ENCODE data around the gene STX19.

The STX19 gene

DNA sequence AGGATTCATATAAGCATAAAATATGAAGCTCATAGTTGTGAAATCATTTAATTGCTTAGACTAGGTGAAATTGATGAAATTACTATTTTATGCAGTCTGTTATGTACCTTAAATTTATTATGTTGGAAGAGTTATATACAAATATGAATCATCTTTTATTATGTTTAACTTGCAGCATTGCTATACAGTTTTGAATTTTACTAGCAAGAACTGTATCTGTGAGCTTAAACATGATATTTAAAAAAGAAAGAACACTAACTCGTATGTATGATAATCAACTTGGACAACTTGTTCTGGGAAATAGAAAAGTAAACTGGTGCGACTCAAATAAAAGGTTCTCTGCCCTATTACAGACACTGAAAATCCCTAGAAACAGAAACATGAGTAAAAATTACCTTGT lies 1.8 kb downstream of the STX19 start:
- no peak for DNase-seq

DNA sequence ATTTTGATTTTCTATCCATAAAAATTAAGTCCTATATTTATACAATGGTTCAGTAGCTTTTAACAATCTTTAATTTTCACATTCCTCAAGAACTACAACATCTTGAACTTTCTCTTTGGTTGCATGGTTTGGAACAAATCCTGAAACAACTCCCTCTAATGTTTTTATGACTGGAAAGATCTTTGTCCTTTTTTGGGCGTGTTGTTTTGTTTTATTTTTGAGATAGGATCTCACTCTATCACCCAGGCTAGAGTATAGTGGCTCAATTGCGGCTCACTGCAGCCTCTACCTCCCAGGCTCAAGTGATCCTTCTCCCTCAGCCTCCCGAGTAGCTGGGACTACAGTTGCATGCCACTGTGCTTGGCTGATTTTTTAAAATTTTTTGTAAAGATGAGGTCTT lies 4.0 kb downstream of the STX19 start:
- no peak for DNase-seq

DNA sequence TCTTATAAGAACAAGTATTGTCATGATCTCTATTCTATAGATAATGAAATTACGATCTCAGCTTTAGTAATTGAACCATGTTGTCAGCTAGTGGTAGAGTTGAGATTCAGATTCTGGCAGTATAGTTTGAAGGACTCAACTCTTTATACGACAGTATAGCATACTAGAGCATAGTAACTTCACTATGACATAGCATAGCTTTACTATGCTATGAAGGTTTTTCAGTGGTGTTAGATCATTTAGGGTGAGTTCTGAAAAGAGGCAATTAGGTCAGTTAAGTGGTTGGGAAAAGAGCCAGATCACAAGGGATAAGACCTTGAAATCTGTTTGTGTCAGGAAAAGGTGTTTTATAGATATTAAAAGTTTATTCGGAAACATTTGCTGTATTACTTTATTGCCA lies 8.1 kb downstream of the STX19 start:
- DNase-seq, result no peak

DNA sequence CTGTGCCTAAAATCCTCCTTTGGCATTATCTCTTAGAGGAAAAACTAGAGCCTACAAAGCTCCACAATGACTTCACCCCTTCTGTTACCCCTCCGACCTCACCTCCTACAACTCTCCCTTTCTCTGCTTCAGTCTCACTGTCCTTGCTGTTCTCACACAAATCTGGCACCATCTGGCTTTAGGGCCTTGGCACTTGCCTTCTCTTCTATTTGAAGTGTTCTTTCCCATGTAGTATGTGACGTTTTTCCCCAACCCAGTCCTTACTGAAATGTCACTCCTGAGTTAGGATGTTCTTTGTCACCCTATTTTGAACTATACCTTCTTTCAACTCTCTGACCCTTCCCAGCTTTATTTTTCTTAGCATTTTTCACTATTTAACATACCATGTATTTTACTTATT lies 8.7 kb downstream of the STX19 start:
- no peak for DNase-seq

DNA sequence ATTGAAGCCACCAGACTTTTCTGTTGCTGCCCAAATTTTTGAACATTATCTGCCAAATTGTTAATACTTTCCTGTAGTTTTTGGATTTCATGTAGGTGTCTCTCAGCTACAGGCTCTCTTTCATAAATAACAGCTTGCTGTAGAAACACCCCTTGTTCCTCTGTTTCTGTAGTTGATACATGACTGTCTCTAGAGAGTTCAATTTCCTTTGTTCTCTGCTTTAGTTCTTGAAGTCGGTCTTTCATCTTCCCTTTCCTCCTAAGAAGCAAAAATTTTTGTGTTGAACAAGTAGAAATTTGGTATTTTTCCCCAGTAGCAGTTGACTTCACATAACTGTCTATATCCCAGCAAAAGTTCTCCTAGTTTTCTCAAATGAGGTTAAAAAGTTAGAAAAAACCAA lies 13.4 kb downstream of the STX19 start:
- DNase-seq, result no peak

DNA sequence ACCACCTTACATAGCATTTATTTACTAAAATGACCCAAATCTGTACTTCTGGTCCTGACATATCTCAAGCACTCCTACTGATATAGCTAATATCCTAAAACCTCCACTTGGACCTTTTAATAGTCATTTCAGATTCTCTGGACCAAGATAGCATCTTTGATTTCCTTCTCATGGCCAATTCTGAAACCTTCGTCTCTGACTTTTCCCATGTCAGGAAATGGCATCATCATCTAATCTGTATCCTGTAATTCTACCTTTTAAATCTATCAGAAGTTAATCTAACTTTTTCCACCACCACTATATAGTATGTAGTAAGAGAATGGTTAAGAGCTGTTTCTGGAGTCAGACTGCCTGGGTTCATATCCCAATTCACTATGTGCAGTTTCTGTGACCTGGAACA lies 16.2 kb downstream of the STX19 start:
- no peak for DNase-seq

DNA sequence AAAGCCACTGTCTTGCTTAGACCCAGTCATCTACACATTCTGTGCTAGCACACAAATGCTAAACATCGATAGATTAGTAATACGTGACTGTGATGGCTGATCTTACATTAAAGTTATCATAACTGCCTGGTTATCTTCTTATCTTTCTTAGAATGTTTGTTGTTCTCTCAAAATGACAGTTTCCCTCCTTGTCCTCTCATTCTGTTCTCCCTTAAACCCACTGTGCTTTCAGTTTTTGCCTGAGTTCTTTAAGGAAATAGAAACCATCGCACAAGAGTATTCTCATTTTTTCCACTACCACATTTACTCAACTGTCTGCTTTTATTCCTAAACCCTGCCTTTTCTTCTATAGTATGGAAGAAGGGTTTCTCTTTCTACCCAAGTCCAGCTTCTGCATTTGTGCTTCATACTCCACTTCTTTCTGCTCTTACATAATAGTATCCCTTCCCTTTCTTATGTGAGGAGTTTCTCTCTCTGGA lies 17.1 kb downstream of the STX19 start:
- no peak for DNase-seq

DNA sequence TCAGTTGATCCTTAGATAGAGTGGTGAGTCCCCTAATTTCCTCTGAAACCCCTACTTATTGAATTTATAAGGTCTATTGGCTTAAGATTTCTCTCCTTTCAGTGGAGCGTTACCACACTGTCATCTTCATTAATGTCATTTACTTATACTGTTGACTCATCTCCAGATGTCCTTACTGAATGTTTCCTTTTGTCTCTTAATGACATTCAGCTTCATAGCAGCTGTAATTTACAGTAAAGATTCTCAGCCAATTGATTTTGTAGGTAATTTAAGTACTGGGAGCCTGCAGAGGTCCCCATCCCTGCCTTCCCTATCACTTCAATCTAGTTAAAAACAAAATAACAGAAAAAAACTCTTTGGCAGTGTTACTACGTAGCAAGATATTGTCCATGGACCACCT lies 18.8 kb downstream of the STX19 start:
- DNase-seq, result no peak

DNA sequence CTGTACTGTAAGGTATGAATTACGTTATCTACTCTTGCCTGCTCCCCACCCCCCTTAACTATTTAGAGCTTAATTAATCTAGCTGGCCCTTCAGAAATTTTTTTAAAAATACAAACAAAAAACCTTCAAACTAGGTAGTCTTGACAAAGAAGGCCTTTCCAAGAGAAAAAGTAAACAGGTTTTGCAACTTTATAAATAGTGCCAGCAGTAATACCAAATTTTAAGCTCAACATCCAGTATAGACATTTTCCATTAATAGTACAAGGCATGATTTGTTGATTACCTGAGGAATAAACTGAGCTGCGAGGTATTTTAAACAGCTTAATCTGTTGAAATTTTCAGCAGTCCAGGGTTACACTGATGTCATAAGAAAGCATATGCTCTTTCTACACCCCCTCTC lies 20.1 kb downstream of the STX19 start:
- no peak for DNase-seq

DNA sequence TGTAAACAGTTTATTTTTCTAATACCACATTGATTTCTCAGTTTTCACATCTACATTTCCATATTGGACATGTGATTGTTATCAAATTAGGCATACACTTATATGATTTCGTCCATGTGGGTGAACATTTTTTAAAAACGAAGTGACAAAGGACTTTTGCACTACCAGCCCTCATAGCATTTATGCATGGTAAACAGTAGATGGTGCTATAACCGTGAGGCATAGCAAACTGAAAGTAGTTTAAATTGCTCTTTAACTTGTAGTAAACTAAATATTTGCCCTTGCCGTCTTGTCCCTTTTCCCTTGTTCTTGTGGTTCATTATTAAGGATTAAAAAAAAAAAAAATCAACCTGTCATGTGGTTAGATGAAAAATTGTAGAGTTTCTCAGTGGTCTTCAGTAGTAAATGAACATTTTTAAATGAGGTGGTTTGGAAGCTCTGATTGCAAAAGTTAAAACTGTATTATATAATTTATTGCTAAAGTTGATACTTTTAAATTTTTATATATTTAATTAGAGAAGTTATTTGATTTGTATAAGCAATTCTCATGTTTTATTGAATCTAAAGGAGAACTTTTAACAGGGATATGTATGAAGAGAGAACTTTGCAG lies 24.0 kb downstream of the STX19 start:
- DNase-seq, result no peak

DNA sequence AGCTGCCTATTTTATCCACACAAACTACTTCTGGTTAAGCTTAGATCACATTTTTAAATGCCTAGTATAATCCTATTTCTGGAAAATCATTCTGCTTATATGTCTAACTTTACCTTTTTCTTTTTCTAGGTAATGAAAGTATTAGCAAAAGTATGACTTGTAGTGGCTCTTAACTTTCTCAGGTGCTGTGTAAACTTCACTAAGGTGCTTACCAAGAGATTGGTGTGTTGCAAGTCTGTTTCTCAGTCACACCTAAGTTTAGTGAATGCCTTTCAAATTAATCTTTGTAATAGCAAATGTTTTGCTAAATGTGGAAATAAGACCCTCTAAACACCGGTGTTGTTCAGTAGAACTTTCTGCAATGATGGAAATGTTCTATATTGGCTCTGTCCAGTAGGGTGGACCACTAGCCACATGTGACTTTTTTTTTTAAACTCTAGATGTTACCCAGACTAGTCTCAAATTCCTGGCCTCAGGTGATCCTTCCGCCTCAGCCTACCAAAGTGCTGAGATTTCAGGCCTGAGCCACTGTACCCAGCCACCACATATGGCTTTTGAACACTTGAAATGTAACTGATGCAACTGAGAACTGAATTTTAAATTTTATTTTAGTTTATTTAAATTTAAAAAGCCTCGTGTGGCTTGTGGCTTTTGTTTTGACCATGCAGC lies 26.4 kb downstream of the STX19 start:
- no peak for DNase-seq

DNA sequence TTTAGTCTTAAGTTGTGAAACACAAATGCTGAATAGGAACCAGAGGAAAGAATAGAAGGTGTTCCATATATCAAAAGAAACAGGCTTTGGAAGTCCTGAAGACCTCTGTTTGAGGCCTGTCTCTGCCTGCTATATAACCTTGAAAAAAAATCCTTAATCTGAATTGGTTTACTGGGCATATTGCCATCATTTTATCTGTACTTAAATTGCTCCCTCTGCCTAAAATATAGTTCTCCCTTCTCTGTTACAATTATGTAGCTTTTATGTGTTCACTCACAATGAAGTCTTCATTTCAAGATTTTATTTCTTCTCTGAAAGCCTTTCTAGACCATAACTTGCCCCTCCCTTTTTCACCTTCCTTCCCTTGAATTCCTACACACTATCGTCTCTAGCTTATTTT lies 27.2 kb downstream of the STX19 start:
- no peak for DNase-seq

DNA sequence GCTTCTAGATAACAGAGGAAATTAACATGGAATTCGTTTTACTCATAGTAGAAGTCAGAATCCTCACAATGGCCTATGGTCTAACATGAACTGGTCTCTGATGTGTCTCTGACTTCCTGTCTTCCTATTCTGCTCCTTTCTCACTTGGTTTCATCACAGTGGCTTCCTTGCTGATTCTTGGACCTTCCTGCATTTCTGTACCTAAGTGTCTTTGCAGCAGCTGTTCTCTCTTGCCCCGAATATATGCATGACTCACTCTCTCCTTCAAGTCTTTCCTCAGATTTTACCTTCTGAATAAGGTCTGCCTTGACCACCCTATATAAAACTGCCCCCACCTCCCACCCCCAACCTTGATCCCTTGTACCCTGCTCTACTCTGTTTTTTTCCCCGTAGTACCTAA lies 34.3 kb downstream of the STX19 start:
- no peak for DNase-seq

DNA sequence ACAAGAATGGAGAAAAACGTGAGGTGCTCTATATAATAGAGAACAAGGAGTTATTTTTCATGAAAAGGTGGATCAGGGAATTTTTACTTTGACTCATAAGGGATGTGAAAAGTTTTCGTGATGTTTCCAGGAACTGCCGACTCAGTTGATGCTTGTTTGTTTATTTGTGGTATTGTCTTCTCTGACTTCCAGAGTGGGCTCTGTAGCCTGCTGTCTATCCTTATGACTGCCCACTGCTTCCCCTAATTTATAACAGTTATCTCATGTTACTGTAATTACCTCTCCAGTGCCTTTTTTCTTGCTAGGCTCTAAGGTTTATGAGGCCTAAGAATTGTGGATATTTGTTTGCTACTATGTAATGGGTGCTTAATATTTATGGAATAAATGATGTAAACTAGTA lies 36.2 kb downstream of the STX19 start:
- no peak for DNase-seq

DNA sequence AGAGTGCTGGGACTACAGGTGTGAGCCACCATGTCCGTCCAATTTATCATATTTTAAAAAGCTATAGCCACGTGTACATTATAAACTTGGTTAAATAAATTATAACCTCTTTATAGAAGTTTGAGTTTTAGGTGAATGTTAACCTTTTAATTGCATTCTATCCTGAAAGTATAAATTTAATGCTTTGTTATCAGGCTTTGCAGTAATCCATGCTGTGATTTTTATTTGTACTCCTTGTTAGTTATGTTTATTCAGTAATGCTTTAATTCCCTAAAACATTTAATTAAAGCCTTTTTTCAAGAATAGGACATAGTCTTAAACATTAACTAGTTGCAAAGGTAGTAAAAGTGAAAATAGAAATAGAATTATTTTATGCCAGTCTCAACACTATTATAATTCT lies 36.8 kb downstream of the STX19 start:
- no peak for DNase-seq

DNA sequence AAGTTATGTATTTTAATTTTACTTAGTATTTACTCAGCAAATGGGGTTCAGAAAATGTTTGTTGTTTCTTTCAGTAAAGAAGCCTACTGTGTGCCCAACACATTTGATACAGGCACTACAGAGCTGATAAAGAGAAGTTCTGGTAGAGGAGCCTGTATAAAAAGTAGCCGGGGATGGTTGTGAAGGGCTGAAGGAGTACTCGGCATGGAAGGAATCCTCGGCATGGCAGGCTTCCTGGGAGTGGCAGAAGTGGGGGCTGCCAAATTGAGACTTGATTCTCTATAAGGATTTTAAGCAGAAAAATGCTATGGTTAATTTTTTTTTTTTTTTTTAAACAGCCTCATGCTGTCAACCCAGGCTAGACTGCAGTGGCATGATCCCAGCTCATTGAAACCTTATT lies 39.2 kb downstream of the STX19 start:
- DNase-seq, result no peak

DNA sequence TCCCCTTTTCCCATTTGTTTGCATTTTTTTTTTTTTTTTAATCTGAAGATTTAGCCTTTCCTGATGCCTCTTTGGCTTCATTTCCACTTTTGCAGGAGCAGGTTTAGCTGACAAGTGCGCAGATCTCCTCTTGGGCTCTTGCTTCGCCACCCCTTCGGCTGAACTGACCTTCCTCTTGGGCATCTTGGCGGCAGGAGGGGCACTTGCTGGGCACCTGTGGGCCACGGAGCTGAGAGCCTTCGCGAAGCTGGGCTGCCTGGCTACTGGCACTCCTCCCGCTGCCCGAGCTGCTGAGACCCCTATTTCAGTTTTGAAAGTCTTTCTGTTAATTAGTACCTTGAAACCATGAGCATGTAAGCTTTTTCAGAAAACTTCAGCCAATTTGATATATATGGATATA lies 39.6 kb downstream of the STX19 start:
- DNase-seq, result no peak

DNA sequence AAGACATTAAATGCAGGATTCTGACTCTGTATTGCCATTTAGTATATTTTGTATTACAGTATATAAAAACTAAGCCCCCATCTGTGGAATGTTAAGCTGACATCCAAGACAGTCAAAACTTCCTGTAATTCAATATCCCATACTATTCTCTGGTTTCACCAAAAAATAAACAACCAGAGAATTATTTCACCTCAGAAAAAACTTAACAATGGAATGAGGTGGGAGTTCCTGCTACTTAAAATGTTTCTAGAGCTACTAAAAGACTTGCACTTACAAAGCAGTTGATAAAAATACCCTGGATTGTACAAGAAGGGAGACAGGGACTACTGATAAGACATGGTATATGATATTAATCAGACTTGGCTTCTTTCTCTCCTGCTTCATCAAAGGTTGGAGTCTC lies 40.1 kb downstream of the STX19 start:
- DNase-seq, result no peak

DNA sequence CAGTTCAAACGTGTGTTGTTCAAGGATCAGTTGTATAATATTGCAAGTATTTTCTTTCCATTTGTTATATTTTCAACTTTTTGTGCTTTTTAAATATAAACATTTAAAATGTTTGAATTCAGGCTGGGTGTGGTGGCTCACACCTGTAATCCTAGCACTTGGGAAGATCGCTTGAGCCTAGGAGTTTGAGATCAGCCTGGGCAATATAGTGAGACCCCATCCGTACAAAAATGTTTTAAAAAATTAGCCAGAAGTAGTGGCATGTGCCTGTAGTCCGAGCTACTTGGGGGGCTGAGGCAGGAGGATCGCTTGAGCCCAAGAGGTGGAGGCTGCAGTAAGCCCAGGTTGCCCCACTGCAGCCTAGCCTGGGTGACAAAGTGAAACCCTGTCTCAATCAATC lies 43.8 kb downstream of the STX19 start:
- no peak for DNase-seq

DNA sequence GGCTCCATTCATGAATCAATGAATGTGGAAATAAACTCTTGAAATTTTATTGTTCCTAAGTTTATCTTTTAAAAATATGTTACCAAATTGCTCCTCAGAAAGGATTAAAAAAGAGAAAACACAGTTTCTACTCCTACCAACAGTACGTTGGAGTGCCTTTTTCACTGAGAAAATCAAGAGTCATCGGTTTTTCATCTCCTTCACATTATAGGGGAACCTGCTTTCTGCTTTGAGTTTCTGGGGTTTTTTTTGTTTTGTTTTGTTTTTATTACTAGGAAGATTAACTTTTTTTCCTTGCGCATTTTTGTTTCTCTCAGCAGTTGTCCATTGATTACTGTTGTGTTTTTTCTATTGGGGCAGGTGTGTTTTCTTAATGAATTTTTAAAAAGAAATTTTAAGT lies 45.0 kb downstream of the STX19 start:
- DNase-seq, result no peak

DNA sequence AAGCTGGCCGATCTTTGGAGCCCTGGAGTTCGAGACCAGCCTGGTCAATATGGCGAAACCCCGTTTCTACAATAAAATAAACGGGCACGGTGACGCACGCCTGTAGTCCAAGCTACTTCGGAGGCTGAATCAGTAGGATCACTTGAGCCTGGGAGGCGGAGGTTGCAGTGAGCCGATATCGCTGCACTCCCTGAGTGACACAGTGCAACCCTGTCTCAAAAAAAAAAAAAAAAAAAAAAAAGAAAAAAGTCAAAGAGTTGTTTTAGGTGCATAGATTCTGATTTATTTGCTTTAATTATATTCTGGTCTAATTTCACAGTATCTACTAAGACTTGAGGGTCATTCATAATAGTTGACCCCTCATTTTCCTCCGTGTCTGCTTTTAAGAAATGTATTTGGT lies 46.7 kb downstream of the STX19 start:
- no peak for DNase-seq

DNA sequence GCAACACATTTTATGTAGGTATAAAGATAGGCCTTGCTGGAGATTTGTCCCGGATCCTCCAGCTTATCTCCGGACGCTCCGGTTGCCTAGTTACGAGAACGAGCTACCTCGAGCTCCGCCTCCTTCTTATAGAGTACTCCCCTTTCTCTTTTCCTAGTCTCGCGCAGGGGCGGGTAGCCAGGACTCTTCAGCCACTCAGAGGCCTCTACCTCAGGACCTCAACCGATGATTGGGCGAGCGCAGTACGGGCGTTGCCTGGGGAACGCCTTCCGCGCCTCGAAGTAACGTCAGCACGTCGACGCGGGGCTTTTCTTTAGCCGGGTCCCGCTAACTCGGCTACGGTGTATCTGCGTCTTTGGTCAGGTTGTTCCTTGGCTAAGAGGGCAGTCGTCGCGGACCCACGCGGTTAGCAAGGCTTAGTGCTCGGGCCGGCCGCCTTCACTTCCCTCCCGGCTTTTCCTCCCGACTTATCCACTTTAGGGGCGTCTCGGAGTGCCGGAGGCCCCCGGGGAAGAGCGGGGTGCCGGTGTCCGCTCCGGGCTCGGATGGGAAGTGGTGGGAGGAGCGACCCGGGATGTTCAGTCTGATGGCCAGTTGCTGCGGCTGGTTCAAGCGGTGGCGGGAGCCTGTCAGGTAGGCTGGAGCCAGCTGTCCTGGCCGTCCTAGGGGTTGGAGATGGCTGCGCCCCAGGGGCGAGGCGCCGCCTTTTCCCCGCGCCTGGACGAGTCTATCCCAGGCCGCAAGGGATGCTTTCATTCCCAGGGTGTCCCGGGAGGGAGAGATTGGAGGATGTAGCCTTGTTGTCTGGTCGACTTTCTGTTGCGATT lies 48.3 kb downstream of the STX19 start, which contains the start of gene ARL13B:
Gene ARL13B (plus strand): TSS at position 306 of the 827 bp plus-strand sequence. CDS start 269 bp downstream, at position 575.
- peak; percentile 91 for DNase-seq

DNA sequence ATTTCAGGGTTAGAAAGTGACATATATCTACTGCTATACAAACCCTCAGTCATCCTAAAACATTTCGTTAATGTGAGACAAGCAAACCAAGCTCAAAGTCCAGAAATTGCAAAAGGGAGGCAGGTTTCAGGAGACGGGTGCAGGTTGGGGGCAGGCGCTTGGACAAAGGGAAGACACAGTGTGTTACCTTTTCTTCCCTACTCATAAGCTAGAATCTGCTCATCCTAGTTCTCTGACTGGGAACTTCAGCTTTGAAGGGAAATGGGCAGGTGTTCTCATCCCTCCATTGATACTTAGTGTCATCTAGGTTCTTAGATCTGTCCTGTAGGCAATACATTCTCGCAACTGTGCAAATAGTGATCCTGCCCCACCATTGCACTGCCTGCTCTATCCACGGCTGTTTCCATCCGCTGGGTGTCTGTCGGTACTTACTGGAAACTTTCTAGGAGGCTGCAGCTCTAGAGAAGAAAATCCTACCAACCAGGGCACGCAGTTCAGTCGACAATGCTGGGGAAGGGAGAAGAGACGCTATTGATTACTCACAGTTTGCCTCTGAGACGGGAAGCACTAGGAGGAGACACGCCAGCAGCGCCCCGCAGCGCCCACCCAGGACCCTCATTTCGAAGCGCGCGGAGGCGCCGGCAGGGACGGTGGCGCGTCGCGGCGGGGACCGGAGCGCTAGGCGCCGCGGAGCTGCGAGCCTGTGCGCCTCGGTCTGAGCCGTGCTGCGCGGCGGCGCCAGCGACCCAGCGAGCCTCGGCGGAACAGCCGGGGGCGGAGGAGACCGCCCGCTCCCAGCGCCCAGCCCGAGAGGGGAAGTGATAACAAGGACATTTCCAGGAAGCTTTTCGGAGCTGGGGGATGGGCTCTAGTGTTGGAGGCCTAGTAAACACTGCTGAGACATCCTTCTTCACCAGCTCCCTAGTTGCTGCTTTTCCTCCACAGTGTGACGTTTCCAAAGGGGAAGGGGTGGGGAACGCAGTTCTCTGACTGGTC lies 55.0 kb downstream of the STX19 start, which contains the start of gene PROS1:
Gene PROS1 (minus strand): TSS at position 766 of the 996 bp plus-strand sequence. CDS start 147 bp downstream, at position 619.
- peak; percentile 3 for DNase-seq
